GM10847 (cell line): ENCODE measurements around the gene SLC6A8.

Experiments used
- POLR2A ChIP-seq: IDR thresholded peaks from 2 replicates; pipeline ENCODE4 v1.6.1; 2011; ENCODE audit not compliant: insufficient read length; ENCODE audit errors: extremely low read depth

Gene SLC6A8

GRCh38 chrX:153687121-153688039, at the start of gene SLC6A8:
SLC6A8 (plus strand) TSS chrX:153687926; CDS start chrX:153688575, 649 bp downstream.
- no peak for TF ChIP-seq POLR2A

GRCh38 chrX:153638041-153638371, 49.7 kb upstream of the SLC6A8 start:
- TF ChIP-seq POLR2A, result no peak

- TF ChIP-seq POLR2A, result no peak
Observed at GRCh38 chrX:153638436-153639176, 49.1 kb upstream of the SLC6A8 start.

- TF ChIP-seq POLR2A, result no peak
Observed at GRCh38 chrX:153639177-153640044, 48.3 kb upstream of the SLC6A8 start.

GRCh38 chrX:153640045-153640686, 47.6 kb upstream of the SLC6A8 start:
- no peak for TF ChIP-seq POLR2A

- TF ChIP-seq POLR2A, result no peak
Observed at GRCh38 chrX:153640736-153641575, 46.8 kb upstream of the SLC6A8 start.

- no peak for TF ChIP-seq POLR2A
Observed at GRCh38 chrX:153641627-153642026, 46.1 kb upstream of the SLC6A8 start.

- TF ChIP-seq POLR2A, result no peak
Observed at GRCh38 chrX:153642051-153642654, 45.6 kb upstream of the SLC6A8 start.

GRCh38 chrX:153642655-153643430, 44.9 kb upstream of the SLC6A8 start:
- TF ChIP-seq POLR2A, result no peak

- TF ChIP-seq POLR2A, result no peak
Observed at GRCh38 chrX:153643431-153644351, 44.0 kb upstream of the SLC6A8 start.

- no peak for TF ChIP-seq POLR2A
Observed at GRCh38 chrX:153644356-153645125, 43.2 kb upstream of the SLC6A8 start.

- TF ChIP-seq POLR2A, result no peak
Observed at GRCh38 chrX:153645151-153645550, 42.6 kb upstream of the SLC6A8 start.
